Measurements from ENCODE around the gene ATP10B.

ATP10B gene

DNA sequence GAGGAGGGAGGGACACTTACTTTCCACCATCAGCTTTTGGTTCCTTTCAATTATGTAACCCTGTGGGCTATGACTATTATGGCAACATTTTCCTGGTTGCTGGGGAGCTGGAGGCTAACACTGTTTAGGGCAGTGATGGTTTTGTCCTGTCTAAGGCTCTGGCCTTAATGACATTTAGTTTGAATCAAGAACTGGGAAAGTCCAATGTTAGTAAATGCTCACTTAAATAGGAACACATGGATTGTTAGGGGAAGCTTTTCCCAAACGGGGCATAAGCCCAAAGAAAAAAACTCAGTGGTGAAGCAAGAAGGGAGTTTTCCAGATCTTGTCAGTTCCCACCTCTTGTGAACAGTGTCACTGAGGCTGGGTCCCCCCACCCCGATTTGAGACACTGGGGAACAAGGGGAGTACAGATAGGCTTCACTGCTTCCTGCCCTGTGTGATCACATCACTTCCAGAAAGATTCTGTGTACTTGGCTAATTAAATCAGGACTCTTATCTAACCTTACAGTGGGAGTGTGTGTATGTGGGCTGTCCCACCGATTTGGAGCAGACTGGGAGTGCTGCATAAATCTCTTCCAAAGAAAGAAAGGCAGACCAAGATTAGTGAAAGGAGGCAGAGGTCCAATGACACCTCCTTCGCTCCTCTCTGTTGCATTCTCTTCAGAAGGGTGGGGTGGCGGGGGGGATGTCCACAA lies 223.9 kb downstream of the ATP10B start:
- in situ Hi-C loops (cut with HindIII; ENCODE audit: low pct_unique_long_range_greater_than_20kb, low sequenced_read_pairs), result no loop called here
- no peak for TF ChIP-seq JUND (IDR thresholded peaks at IDR 0.05; ENCODE audit: low read depth)
- no peak for DNase-seq (ENCODE audit: low read depth in 1 of 2, low spot score in 1 of 2)

DNA sequence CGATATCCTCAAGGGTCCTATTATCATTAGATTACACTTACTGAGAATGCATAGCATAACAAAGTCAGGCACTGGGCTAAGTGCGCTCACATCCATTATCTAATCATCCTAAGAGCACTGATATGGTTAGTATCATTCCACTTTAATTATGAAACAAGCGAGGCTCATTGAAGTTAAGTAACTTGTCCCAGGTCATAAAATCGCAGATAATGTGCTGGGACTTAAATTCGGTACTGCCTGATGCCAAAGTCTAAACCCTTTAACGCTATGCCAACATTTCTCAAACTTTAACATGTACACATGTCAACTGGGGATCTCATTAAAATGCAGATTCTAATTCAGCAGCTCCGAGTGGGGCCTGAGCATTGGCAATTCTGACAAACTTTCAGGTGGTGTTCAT lies 225.7 kb downstream of the ATP10B start:
- in situ Hi-C loops (cut with HindIII; ENCODE audit: low pct_unique_long_range_greater_than_20kb, low sequenced_read_pairs), result no loop called here
- TF ChIP-seq JUND (IDR thresholded peaks at IDR 0.05; ENCODE audit: low read depth), result no peak
- no peak for DNase-seq (ENCODE audit: low read depth in 1 of 2, low spot score in 1 of 2)

DNA sequence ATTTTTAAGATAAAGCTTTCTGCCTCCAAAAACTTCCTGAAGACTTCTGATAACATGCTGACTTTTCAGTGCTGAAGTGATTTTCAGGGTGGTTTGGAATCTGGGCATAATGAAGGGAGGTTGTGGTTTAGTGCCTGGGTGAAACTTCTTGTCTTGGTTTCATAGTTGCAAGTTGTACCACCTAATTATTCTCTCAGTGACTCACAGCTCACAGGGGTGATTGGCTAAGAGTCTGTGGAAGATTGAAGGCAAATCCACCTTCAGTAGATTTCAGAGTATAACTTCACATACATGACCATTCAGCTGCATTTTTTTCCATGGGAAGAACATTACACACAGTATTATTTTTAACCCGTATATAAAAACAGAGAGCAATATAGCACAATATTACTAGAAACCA lies 230.5 kb downstream of the ATP10B start:
- TF ChIP-seq JUND (IDR thresholded peaks at IDR 0.05; ENCODE audit: low read depth), result no peak
- in situ Hi-C loops (cut with HindIII; ENCODE audit: low pct_unique_long_range_greater_than_20kb, low sequenced_read_pairs), result no loop called here
- no peak for DNase-seq (ENCODE audit: low read depth in 1 of 2, low spot score in 1 of 2)

DNA sequence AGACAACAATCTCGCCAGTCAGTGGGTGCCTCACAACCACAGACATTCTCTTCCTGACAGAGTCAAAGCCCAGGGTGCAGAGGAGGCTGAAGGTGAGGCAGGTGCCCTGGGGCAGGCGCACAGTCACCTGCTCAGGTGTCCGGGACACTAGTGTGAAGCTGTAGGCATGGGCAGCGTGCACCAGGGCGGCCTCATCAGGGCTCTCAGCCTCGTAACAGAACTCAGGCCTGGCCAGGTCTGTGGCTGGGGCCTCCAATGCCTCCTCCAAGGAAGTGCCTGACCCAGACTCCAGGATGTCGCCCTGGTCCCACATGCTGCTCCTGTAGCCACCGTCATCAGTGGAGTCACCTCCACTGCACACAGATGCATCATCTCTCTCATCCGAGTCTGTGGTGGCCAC lies 231.6 kb downstream of the ATP10B start:
- TF ChIP-seq JUND (IDR thresholded peaks at IDR 0.05; ENCODE audit: low read depth), result no peak
- in situ Hi-C loops (cut with HindIII; ENCODE audit: low pct_unique_long_range_greater_than_20kb, low sequenced_read_pairs), result no loop called here
- DNase-seq (ENCODE audit: low read depth in 1 of 2, low spot score in 1 of 2), result no peak

DNA sequence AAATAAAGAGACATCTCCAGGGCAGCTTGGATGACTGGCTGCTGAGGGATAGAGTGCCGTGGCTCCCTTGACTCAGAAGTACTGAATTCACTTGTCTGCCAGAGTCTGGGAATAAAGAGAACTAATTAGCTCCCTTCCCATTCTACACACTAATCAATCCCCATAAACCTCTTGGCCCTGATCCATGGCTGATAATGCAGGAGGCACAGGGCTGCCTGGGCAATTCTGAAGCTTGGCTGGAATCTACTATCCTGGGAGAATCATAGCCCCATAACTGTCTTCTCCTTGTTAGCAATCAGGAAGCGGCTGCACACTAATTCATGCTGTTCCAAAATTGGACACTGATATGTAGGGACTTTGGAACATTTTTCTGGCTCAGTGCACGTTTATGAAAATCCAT lies 232.6 kb downstream of the ATP10B start:
- TF ChIP-seq JUND (IDR thresholded peaks at IDR 0.05; ENCODE audit: low read depth), result no peak
- no peak for DNase-seq (ENCODE audit: low read depth in 1 of 2, low spot score in 1 of 2)
- in situ Hi-C loops (cut with HindIII; ENCODE audit: low pct_unique_long_range_greater_than_20kb, low sequenced_read_pairs), result no loop called here

DNA sequence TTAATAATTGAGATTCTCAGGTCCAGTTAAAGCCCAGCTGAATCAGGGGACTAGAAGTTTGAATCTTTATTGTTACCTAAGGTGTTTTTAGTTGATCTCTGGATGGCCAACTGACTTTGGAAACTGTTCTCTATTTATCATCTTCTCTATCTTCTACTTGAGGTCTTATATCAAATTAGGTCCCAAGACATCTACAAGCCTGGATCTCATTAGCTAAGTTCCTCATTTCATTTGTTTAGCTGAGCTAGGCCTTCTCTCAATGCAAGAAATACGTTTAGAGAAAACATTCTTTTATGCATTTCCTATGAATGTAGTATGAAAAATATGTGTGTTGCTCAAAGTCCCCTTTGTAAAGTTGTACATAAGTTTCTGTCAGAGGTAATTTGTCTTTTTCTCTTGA lies 233.7 kb downstream of the ATP10B start:
- no peak for DNase-seq (ENCODE audit: low read depth in 1 of 2, low spot score in 1 of 2)
- no peak for TF ChIP-seq JUND (IDR thresholded peaks at IDR 0.05; ENCODE audit: low read depth)
- in situ Hi-C loops (cut with HindIII; ENCODE audit: low pct_unique_long_range_greater_than_20kb, low sequenced_read_pairs), result no loop called here

DNA sequence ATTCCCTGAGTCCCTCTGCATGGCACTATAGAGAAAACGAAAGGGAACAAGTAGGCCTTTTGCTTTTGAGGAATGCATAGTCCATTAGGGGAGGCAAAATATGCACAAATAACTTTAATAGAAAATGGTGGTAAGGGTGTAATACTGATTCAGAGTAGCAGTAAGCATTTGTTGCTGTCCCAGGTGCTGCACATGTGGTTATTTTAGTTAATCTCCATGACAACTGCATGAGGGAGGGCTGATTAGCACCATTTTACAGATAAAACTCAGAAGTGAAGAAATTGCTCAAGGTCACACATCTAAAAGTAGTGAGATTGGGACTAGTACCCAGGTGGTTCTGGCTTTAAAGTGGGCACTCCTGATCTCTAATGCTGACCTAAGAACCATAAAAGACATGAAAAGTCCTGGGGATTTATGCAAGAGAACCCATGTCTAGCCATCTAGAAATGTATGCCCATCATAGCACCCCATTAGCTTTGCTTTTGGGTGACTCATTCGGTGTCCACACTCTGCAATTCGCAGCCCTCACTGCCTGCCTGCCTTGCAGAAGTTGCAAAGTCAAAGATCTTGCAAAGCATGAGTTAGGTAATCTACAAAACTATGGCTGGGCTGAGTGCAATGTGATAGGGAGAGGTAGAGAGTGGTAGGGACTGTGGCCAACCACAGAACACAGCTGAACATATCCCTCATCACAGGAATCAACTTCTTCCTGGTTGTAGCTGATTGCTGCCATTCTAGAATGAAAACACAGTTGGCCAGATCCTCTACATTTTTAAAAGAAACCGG lies 235.1 kb downstream of the ATP10B start:
- in situ Hi-C loops (cut with HindIII; ENCODE audit: low pct_unique_long_range_greater_than_20kb, low sequenced_read_pairs), result no loop called here
- no peak for TF ChIP-seq JUND (IDR thresholded peaks at IDR 0.05; ENCODE audit: low read depth)
- no peak for DNase-seq (ENCODE audit: low read depth in 1 of 2, low spot score in 1 of 2)

DNA sequence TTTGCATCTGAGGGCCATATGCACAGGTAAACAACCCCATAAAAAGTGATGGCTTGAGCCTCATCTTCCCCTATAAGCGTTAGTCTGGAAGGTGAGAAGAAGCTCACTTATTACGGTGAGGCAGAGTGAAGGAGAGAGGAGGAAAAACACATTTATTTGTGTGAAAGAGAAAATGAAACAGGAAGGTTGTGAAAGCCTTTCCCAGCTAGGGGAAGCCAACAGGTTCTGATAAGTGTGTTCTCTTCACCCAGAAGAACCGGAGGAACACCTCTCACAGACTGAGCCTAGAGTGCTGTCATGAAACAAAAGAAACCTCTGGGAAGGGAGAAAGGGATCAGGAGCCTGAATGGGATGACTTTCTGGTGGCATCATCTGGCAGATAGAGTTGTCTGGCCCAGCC lies 237.9 kb downstream of the ATP10B start:
- in situ Hi-C loops (cut with HindIII; ENCODE audit: low pct_unique_long_range_greater_than_20kb, low sequenced_read_pairs), result no loop called here
- no peak for TF ChIP-seq JUND (IDR thresholded peaks at IDR 0.05; ENCODE audit: low read depth)
- no peak for DNase-seq (ENCODE audit: low read depth in 1 of 2, low spot score in 1 of 2)

DNA sequence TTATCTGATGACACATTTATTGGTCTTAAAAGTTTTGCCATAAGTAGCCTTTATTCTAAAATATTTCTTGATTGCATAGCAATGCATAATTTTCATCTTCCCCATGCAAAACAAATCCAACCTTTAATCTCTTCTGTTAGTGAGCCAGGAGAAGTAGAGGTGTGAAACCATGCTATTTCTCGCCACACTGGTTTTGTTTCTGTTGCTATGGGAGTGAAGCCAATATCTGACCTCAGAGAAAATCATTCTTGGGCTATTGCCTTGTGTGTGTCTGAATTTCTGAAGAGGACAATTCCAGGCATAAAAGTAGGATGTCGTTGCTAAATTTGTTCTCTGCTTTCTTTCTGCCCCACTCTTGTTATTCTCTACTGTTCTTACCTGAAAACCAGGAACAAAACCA lies 246.7 kb downstream of the ATP10B start:
- in situ Hi-C loops (cut with HindIII; ENCODE audit: low pct_unique_long_range_greater_than_20kb, low sequenced_read_pairs), result no loop called here
- no peak for TF ChIP-seq JUND (IDR thresholded peaks at IDR 0.05; ENCODE audit: low read depth)
- no peak for DNase-seq (ENCODE audit: low read depth in 1 of 2, low spot score in 1 of 2)

DNA sequence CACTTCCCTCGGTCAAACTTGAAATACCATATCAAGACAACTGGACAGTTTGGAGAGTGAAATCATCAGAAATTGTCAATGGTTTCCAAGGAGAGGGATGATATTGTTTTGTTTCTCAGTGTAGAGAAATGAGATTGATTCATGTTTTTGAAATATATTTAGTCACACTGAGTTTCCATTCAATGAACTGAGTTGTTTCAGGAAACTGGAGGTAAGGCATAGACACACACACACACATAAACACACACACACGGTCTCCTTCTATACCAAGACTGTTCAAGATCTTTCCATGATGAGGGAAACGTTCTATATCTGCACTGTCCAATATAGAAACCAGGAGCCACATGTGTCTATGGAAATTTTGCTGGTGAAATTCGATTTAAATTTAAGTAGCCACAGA lies 247.5 kb downstream of the ATP10B start:
- in situ Hi-C loops (cut with HindIII; ENCODE audit: low pct_unique_long_range_greater_than_20kb, low sequenced_read_pairs), result no loop called here
- no peak for TF ChIP-seq JUND (IDR thresholded peaks at IDR 0.05; ENCODE audit: low read depth)

DNA sequence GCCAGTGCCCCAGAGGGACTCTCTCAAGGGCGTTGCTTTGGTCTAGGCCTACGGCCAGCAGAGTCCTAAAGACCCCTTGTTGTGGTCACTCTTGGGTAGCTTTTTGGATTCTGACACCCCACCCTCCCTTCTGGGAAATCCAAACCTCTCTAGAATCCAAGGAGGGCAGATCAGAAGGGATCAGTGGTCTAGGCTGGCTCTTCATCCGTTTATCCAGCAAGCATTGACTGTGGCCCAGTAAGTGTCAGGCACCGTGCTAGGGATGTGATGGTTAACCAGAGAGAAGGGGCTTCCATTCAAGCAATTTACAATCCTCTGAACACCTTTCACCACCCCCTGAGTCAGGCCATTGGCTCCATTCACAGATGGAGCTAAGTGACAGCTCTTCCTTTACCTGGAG lies 249.3 kb downstream of the ATP10B start:
- no peak for TF ChIP-seq JUND (IDR thresholded peaks at IDR 0.05; ENCODE audit: low read depth)
- DNase-seq (ENCODE audit: low read depth in 1 of 2, low spot score in 1 of 2), result no peak
- in situ Hi-C loops (cut with HindIII; ENCODE audit: low pct_unique_long_range_greater_than_20kb, low sequenced_read_pairs), result no loop called here

More for the DNA sequence above, 247.5 kb downstream of the ATP10B start:
- DNase-seq (ENCODE audit: low read depth in 1 of 2, low spot score in 1 of 2), result no peak

DNA sequence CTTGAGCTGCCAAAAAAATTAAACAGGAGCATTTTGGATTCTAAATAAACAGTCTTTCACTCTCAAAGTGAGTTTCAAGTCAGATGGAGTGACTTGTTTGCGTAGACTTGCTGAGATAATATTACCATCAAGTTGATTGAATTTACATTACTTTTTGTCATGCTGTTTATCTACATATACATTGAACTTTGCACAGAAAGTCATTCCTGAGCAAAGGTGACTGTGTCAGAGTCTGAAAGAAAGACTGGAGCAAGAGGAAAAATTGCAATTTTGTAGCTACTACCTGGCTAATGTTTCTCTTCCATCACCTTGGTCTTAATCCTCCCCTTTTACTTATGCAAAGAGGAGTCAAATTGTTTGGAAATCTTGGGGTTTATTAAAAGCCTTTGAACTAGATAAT lies 251.0 kb downstream of the ATP10B start:
- no peak for TF ChIP-seq JUND (IDR thresholded peaks at IDR 0.05; ENCODE audit: low read depth)
- in situ Hi-C loops (cut with HindIII; ENCODE audit: low pct_unique_long_range_greater_than_20kb, low sequenced_read_pairs), result no loop called here
- no peak for DNase-seq (ENCODE audit: low read depth in 1 of 2, low spot score in 1 of 2)

DNA sequence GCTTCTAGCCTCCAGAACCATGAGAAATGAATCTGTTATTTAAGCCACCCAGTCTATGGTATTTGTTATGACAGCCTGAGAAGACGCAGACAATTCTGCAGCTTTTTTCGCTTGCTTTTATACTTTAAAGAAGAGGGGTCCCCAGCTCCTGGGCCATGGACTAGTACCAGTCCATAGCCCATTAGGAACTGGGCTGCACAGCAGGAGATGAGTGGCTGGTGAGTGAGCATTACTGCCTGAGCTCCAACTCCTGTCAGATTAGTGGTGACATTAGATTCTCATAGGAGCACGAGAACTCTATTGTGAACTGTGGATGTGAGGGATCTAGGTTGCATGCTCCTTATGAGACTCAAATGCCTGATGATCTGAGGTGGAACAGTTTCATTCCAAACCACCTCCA lies 278.7 kb downstream of the ATP10B start:
- in situ Hi-C loops (cut with HindIII; ENCODE audit: low pct_unique_long_range_greater_than_20kb, low sequenced_read_pairs), result no loop called here
- no peak for TF ChIP-seq JUND (IDR thresholded peaks at IDR 0.05; ENCODE audit: low read depth)
- DNase-seq (ENCODE audit: low read depth in 1 of 2, low spot score in 1 of 2), result no peak
